HG02678 (cell line): Measurements from ENCODE around the gene GFRA1.

Source experiments
- ATAC-seq: cut with Tn5 transposase; IDR thresholded peaks from one replicate; pipeline ENCODE4 v1.9.1; 2021; ENCODE audit warnings: mild to moderate bottlenecking, moderate library complexity; ENCODE audit not compliant: unreplicated experiment

Gene GFRA1

DNA sequence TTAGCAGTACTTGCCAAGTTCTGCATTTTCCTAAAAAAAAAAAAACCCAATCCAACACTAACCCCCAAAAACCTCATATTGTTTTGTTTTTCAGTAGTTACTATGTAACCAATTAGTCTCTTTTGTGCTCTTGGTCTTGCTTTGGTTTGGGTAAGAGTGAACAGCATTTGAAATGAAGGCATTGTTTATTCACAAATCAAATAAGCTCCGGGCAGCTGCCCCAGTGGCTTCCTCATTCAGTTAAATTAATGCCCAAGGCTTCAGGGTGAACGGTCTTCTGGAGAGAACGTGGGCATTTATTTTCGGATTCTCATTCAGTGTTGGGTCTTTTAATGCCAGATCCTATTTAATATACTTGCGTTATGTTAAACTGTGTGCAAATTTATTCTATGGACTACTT is 108.7 kb downstream of the GFRA1 start:
- ATAC-seq: no peak

DNA sequence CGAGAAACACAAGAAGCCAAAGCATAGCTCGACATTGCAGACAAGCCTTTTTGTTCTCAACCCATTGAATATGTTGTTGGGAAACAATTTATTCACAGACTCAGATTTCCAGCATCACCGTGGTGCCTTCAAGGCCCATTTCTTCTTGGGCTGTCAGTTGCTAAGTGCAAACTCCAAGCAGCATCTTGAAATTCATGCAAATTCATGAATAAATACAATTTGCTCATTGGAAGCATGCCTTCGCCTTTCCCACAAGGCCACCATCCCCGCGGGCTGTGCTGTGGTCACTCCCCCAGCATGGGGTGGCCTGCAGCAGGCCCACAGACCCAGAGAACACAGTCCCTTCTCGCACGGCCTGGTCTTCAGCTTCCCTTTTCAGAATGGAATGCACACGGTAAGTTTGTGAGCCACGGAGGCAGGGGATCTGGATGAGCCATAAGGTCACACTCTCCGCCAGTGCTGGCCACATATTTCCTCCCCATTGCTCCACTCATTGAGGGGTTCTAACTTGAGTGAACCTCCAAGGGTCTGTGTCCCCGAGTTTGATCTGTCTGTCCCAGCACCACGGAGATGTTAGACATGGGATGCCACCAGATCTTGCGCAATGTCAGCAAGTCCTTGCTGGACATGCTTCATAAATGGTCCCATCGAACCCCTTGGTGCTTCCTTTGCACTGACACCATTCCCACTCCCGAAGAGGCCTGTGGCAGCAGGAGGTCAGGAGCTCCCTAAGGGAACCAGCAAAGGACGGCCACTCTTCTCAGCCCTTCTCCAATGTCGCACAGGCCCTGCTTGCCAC is 109.5 kb downstream of the GFRA1 start:
- ATAC-seq: no peak

DNA sequence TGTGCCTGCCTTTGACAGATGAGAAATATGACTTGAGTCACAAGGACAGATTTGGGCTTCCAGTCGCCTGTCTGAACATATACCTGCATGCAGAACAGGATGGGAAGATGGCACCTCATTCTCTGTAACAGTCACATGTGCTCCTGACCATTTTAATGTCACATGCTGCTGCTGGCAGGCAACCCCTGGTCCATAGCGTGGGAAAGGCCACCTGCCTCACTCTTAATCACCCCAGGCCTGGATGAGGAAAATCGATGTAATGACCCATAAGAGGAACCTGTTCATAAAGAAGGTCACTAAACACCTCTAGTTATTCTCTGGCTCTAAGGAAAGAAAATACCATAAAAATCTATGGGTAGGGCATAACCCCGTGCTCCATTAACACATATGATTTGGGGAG is 110.2 kb downstream of the GFRA1 start:
- no peak for ATAC-seq

DNA sequence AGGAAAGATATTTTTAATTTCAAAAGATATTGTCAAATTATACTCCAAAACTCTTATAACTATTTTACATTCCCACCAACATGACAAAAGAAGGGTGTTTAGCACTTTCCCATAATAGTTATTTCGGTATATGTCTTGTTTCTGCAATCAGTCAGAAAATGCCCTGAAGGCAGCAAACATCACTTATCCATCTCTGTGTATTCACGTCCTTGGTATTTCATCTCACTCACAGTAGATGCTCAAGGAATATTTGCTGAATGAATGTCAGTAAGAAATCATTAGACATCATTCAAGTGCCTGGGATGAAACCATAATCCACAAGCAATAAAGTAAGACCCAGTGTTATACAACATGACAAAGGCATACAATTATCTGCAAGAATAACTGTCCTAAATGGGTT is 112.7 kb downstream of the GFRA1 start:
- no peak for ATAC-seq

DNA sequence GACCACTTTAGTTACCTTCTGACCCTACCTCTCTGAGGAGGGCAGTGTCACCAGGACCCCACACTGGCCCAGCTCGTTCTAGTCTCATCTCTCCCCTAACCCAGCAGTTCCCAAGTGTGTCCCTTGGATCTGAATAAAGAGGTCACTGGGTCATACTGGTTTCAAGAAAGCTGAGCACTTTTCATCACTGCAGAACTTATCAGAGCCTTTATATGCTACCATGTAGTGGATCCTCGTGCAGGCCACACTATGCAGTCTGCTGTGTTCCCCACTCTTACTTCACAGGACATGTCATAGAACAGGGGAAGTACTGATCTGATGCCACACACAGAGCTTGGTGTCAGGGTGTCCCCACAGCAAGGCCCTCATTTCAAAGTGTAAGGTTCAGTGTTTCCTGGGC is 113.8 kb downstream of the GFRA1 start:
- no peak for ATAC-seq

DNA sequence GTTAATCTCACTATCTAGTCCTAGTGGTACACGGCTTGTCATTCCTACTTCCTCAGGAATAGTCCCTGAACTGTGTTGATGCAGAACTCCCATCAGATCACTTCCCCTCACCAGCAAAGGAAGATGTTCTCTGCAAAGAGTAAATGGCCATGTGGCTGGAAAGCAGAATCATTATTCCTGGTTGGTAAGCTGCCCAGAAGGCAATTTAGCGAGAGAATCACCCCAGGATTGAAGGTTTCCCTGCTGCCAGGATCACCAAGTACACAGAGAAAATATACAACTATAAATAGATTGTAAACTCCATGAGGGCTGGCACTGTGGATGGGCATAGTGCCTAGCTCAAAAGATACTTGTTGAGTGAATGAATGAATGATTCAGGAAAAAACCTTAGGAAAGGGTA is 115.0 kb downstream of the GFRA1 start:
- ATAC-seq: no peak

DNA sequence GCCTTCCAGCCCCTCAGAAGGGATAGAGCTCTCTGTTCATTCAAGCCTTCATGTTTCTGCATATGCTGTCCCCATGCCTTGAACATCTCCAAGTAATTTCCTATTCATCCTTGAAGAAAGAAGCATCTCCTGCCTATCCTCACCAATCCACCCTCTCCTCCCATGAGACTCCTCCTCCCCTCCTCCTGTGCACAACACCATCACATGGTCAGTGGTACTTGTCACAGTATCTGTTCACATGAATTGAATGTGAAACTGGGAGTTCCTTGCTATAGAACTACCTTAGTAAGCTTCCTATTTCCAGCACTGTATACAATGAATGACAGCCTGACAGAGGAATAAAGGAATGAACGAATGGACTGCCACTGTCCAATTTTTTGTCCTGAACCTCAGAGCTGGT is 115.5 kb downstream of the GFRA1 start:
- no peak for ATAC-seq

DNA sequence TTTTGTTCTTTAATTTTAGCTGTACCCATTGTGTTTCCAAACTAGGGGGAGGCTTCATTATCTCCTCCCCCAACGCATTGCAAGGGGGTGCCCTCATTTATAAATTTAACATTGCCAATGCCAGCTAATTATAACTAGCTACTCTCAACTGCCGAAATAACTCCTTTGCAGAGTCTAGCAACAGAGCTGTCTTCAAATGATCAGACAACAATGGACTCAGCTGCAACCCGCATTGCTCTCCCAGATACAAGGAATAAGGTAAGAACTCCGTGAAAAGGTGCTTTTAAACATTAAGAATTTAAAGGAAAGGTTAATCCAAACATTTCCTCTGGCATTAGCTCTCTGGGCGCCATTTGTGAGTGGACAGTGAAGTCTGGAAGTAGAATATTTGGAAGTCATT is 116.2 kb downstream of the GFRA1 start:
- no peak for ATAC-seq

DNA sequence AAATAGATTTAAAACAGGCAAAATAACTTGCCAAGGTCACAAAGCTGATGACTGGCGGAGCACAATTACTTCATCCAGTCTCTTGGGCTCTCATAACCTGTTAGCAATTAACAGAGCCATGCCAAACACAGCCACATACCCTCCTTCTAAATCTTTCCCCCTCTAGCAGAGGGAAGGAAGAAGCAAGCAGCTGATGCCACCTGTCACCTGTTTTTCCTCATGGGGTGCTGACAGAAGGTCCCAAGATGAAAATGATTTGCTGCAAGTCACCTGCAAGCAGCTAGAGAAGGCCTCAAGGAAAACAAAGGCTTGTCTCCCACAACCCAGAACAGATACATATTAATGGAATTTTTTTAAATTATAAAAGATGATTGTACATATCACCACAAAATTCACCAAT is 117.8 kb downstream of the GFRA1 start:
- ATAC-seq: no peak

DNA sequence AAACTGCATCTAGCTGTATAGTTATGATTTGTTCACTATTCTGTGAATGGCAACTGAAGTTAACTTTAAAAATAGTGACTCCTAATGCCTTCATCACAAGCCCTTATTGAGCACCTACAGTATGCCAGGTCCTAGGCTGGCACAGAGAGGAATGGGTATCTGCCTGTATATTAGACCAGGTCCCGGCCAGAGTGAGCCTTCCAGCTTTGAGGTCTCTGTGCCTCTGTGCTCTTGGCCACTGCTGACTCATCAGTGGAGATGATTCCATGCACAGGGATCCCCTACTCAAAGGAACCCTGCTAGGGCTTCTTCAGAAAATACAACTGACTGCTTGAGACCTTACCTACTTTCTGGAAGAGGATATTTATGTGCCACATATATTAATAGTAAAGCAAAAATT is 118.4 kb downstream of the GFRA1 start:
- no peak for ATAC-seq

DNA sequence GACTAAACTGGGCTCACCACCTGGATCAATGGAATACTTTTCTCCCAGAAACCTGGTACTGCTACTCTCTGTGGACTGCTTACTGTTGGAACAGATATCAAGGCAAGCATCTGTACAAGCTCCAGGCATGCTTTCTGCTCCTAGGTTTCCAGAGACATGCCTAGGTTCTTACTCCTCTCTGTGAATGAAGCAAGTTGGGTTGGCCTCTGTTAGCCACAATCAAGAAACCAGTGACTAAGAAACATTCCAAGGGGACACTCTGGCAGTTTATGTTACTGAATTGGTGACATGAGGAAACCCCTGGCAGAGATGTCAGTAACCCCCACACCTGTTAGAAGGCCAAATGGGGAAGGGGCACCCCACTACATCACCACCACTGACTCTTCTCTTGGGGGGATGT is 121.9 kb downstream of the GFRA1 start:
- no peak for ATAC-seq

DNA sequence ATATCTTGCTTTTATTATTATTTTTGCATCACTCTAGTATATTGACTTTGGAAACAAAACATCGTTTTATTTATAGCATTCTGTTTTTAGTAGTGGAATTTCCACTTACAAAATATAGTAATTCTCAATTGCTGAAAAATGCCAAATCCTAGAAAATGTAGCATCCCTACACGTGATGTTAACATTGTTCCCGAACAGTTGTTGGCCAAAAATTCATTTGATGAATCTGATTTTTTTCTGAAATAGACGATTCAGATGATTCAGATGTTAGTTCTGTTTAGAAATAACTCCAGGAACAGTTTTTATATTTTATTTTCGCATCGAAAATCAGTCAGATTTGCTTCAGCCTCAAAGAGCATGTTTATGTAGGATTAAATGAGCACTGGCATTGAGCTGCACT is 122.4 kb downstream of the GFRA1 start:
- ATAC-seq: no peak

DNA sequence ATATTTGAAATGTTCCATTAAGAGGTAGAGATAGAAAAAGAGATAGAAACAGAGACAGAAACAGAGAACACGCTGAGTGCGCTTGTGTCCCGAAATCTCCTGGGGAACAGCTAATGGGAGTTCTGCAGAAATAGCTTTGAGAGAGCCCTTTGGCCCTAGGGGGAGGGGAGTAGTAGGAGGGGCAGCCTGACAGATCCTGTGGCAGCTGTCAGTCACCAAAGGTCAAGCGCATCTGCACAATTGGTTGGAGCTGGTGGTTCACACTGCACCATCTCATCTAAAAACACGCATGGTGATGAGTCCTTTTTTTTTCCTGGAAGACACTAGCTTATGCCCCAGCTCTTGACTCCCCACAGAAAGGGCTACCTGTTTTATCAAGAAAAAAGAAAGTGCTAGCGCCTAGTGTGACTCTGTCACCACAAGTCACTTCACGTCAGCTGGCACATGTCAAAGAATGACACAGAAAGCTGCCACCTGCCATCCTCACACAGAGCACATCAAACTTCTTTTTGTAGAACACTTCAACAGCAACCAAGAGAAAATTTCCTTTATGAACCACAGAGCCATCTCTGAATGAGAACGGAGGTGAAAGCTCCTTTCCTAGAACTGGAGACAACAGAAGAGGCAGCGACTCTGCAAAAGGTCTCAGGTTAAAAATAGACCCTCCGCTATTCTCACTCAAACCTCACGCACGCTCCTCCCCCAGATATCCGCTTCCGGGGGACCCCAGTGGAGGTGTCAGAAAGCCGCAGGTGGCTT is 125.7 kb downstream of the GFRA1 start:
- ATAC-seq: no peak

DNA sequence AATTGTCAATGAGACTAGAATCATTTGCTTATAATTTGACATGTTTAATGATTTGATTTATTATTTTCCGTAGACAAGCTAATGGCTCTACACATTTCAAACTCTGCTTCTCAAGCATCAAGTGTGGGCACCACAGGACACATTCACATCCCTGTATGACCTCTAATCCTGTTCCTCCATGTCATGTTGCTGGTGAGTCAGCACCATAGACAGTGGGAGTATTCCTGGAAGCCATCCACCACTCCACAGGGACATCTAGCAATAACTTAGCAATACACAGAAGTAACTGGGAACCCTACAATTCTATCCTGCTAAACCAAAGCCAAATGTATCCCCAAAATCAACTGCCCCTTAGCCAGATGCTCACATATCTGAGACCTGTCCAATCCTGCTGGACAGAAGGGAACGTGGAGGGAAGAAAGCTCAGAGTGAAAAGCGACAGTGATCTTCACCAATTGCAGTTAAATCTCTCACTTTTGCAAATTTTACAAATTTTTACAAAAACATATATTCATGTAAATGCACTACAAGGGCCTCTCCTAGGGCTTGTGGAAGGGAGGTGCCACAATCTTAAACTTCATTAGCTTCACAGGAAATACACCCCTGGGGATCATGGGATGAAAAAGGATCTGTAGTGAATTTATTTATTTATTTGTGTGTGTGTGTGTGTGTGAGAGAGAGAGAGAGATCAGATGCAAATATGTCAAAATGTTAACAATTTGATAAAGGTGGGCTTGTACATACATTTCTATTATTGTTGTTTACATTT is 126.5 kb downstream of the GFRA1 start:
- no peak for ATAC-seq

DNA sequence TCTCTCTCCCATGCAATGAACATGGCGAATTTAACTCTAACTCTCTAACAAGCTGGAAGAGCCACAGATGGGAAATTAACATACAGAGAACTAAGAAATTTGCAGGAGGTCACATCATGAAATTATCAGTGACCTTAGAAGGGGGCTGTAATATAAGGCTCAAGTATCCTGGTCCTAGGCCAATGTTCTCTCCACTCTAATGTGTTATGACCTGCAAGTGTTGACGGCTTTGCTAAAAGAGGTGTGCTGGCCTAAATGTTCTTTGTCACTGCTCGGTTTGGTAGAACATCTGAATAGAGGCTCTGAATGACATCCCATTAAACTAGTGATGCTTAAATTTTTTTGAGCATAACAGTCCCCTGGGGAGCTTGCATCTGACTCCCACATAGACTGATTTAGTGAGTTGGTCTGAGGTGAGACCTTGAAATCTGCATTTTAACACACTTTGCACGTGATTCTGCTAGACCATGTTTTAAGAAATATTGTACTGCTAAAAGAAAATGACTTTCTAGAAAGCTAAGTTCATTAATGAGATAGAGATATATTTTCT is 129.3 kb downstream of the GFRA1 start:
- no peak for ATAC-seq

DNA sequence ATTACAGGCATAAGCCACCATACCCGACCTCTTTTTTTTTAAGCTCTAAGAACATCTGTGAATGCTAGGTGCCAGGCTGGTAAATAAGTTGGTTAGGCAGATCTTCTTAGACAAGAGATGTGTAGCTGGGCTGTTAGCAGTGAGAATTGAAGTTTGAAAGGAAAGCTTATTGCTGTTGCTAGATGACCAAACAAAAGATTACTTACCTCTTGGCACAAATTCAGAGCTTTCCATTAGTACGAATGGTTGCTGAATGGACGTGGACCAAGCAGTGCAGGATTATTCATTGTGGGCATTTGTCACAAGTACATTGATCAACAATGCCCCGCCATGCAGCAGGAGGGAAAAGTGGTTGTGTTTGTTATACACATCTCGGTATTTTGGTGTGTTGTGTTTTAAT is 131.2 kb downstream of the GFRA1 start:
- no peak for ATAC-seq

DNA sequence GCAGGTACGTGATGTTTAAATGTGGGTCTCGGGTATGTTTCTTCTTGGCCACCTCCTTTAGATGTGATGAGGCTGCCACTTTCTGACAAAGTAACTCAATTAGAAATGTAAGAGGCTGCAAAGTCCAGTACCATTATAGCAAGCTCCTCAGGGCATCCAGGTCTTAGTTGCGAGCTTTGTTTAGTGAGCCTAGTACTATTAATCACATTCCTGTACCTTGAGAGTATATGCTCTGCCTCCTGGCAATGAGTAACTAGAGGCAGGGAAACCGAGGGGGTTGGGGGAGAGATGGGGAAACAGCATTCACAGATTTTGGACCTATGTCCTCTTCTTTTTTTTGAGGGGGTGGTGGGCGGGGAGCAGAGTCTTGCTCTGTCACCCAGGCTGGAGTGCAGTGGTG is 131.8 kb downstream of the GFRA1 start:
- no peak for ATAC-seq

DNA sequence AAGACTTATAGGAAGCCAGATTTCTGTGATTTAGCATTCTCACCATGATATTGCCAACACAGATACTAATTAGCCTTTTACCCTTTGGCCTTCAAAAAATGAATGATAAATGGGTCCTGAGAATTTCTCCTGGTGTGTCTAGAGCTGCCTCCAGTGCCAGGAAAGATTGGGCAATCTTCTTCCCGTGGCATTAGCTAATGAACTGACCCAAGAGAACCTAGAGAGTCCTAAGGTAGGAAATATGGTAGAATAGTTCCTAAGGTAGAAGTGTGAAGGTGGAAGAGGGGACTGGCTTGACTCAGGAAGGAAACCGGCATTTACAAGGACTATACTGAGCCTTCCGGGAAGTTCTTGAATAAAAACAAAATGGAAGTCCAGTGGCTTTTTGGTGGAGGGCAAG is 133.1 kb downstream of the GFRA1 start:
- ATAC-seq: no peak

DNA sequence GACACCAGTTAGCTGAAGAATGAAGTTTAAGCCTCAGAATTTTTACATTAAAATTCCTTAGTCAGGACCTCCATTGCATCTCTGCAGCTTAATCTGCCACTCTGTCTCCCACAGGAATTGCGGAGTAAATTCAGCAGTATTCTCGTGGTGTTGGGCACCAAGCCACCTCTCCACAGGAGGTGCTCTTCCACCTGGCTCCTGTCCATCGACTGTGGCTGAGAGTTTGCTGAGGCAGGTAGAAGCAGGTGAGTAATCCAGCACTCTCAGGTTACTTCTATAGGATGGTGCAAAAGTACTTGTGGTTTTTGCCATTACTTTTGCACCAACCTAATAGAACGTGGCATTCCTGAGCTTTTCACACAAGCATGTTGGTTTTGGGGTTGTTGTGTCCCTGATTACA is 134.1 kb downstream of the GFRA1 start:
- ATAC-seq: no peak

DNA sequence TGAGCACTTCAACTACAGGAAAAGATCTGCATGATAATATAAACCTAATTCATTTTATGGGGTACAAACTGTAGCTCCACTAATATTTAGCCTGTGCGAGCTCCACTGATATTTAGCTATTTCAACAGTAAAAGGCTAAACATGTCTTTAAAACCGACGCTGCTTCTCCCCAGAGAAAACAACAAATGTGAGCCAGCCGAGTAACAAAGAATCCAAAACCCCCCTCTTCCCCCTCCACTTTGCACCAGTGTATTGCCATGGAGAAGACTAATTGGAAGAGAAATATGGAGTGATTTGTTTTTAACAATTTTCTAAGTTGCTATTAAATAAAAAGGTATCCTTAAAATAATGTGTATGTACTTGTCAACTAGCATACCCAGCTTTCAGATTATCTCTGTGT is 136.7 kb downstream of the GFRA1 start:
- no peak for ATAC-seq

DNA sequence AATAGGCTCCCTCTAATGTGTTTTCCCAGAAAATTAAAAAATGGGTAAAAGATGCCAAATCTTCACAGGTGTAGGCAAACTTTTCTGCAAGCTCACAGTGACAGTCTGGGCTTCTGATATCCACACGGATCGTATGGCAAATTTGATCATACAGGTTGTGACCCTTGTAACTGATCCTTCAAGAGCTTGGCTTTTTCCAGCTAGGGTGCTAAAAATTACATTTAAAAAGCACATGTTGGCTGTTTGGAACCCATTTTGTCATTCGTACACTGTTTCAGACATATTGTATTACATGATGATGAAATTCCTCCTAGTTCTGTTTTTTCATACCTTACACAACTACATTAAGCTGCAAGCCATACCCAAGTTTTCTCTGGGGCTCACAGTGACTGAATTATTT is 138.7 kb downstream of the GFRA1 start:
- no peak for ATAC-seq

DNA sequence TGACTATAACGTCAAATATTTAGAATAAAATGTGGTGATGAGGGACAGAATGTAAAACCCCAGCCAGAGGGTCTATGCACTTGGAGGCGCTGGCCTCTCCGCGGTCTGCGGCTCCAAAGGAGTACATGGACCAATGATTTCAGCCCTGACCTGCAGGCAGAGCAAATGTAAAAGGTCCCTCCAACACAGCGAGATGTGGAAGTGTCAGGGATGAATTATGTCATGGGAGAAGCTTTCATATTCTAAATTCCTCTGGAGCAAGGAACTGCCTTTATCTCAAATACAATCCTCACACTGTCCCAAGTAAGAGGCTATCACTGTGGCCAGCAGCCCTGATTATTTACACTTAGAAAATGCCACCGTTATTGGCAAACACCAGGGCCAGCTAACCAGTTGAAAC is 139.4 kb downstream of the GFRA1 start:
- no peak for ATAC-seq
